CD4-positive, alpha-beta memory T cell (primary cell): Measurements from ENCODE around the gene P3H2. TPM values are rescaled to one million over a fixed set of nuclear protein-coding genes. Genes with fewer than 3 reads are reported as not detected.

ENCODE experiments used
- CTCF ChIA-PET: fragments of 350-600 bp; sonication (Branson Sonifier 250); formaldehyde crosslinking; loops from one replicate; lab custom pipeline; 2021; ENCODE audit warnings: inconsistent platforms; ENCODE audit not compliant: partially characterized antibody; lab: Charles Lee
- POLR2A ChIA-PET: fragments of 350-600 bp; sonication (Branson Sonifier 250); formaldehyde crosslinking; loops from one replicate; lab custom pipeline; 2021; ENCODE audit not compliant: partially characterized antibody; lab: Charles Lee
- DNase-seq, 5 donors: peaks; one replicate each; pipeline versions ENCODE4 v3.0.0 to v3.0.0-alpha.2; 2020 to 2022; ENCODE audit warnings: mixed read lengths in 1 of 5
- H3K27ac ChIP-seq: one replicate; pipeline ENCODE4 v1.7.0; 2013; ENCODE audit warnings: low read depth, low read length
- H3K27me3 ChIP-seq: 2 replicates; pipeline ENCODE4 v1.7.0; 2013; ENCODE audit warnings: mild to moderate bottlenecking, low read length, moderate library complexity; ENCODE audit not compliant: insufficient read depth
- H3K36me3 ChIP-seq: 2 replicates; pipeline ENCODE4 v1.7.0; 2013; ENCODE audit warnings: mild to moderate bottlenecking, low read length, moderate library complexity; ENCODE audit not compliant: insufficient read depth
- H3K4me1 ChIP-seq: 2 replicates; pipeline ENCODE4 v1.7.0; 2013; ENCODE audit warnings: mild to moderate bottlenecking, low read length, moderate library complexity; ENCODE audit not compliant: insufficient read depth
- H3K4me3 ChIP-seq, 2 donors: one replicate each; pipeline ENCODE4 v1.7.0; 2013; ENCODE audit warnings: low read length in 2 of 2, mild to moderate bottlenecking in 1 of 2
- H3K9me3 ChIP-seq, 2 donors: one replicate each; pipeline ENCODE4 v1.7.0; 2013; ENCODE audit warnings: low read length in 2 of 2, control low read depth in 1 of 2; ENCODE audit not compliant: control insufficient read depth in 1 of 2
- H3K27ac Mint-ChIP-seq, 7 donors: one replicate each; pipeline ENCODE4 v1.8.0; 2020 to 2021; ENCODE audit warnings: mixed read lengths in 7 of 7, mild to moderate bottlenecking in 6 of 7, inconsistent platforms in 3 of 7, moderate library complexity in 3 of 7
- H3K27me3 Mint-ChIP-seq, 2 donors: one replicate each; pipeline ENCODE4 v1.8.0; 2020 to 2021; ENCODE audit warnings: mixed read lengths in 2 of 2
- H3K36me3 Mint-ChIP-seq, 2 donors: one replicate each; pipeline ENCODE4 v1.8.0; 2020 to 2021; ENCODE audit warnings: mixed read lengths in 2 of 2, inconsistent platforms in 1 of 2, mild to moderate bottlenecking in 1 of 2
- H3K4me1 Mint-ChIP-seq, 4 donors: one replicate each; pipeline ENCODE4 v1.8.0; 2020 to 2021; ENCODE audit warnings: mixed read lengths in 4 of 4, mild to moderate bottlenecking in 1 of 4
- H3K4me3 Mint-ChIP-seq, 8 donors: one replicate each; pipeline ENCODE4 v1.8.0; 2020 to 2021; ENCODE audit warnings: mixed read lengths in 8 of 8, mild to moderate bottlenecking in 7 of 8, moderate library complexity in 6 of 8, inconsistent platforms in 3 of 8
- H3K9me3 Mint-ChIP-seq, 8 donors: one replicate each; pipeline ENCODE4 v1.8.0; 2020 to 2021; ENCODE audit warnings: mixed read lengths in 8 of 8, mild to moderate bottlenecking in 5 of 8, inconsistent platforms in 3 of 8, moderate library complexity in 1 of 8
- intact Hi-C: fragments of 100-400 bp; cut with micrococcal nuclease; formaldehyde crosslinking; loops from one replicate; pipeline ENCODE4 v1.15.1; 2023
- polyA plus RNA-seq, 2 donors: library from polyadenylated mRNA; unstranded; fragments of 300-500 nt; fragmentation: Illumina TruSeq; gene quantifications; one replicate each; pipeline ENCODE4 v1.2.3, GENCODE V29; 2021
- total RNA-seq, 2 experiments: library from RNA; stranded (reverse); gene quantifications; one replicate each; pipeline ENCODE4 v1.2.3, GENCODE V29; 2021

The P3H2 gene
- total and polyA plus RNA-seq, 4 experiments from 2014 or later: not detected

DNA sequence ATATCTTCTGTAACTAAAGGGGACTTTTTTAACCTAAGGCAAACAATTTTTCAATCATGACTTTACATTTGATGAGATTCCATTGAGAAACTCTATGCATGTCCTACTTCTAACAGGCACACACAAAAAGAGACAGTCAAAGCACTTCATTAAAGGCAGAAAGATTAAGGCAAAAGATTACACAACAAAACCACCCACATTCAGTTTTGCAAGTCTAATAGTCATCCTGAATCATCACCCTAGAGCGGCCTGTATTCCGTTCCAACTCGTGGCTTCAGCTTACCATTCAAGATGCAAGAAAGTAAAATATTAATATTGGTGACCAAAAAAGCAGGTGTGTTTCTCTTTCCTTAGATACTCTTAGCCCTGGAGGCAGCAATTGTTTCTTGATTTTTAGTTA, 205.9 kb downstream of the P3H2 start:
- intact Hi-C loops: no loop called here
- ChIA-PET POLR2A (no interaction called here), CTCF (no interaction called here)
- Histone ChIP-seq H3K36me3 (no peaks in the 10 kb centered on the region), H3K27ac (no peak overlapping the region), H3K9me3 (no peaks in the 10 kb centered on the region), H3K4me1 (no peaks in the 10 kb centered on the region), H3K27me3 (no peaks in the 10 kb centered on the region), H3K4me3 (no peak overlapping the region)
- H3K4me1 Mint-ChIP-seq: no peaks in the 10 kb centered on the region
- no peak overlapping the region for H3K27ac Mint-ChIP-seq
- H3K4me3 Mint-ChIP-seq: no peak overlapping the region
- no peaks in the 10 kb centered on the region for H3K36me3 Mint-ChIP-seq
- H3K9me3 Mint-ChIP-seq: no peaks in the 10 kb centered on the region
- no peak for DNase-seq
- peaks cover 6 to 7% of the 10 kb centered on the region in 2 donors for H3K27me3 Mint-ChIP-seq

DNA sequence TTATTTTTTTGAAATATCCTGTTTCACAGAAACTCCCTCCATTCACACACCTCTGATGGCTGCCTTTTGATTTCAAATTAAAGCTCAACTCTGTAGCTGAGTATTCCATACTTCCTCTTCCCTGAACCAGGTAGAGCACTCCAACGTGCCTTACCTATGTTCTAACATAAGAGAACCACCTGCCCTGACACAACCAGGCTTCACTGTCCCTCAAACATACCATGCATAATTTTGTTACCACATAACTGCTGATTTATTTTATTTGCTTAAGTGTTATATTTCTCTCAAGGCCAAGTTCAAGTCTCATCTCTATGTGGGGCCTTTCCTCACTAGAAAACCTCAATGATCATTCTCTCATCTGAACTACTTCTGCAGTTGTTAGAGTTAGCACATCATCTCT, 209.7 kb downstream of the P3H2 start:
- Histone ChIP-seq H3K27me3 (no peaks in the 10 kb centered on the region), H3K27ac (no peak overlapping the region), H3K4me3 (no peak overlapping the region), H3K9me3 (no peaks in the 10 kb centered on the region), H3K36me3 (no peaks in the 10 kb centered on the region), H3K4me1 (no peaks in the 10 kb centered on the region)
- H3K36me3 Mint-ChIP-seq: no peaks in the 10 kb centered on the region
- DNase-seq: no peak
- ChIA-PET CTCF (no interaction called here), POLR2A (no interaction called here)
- H3K4me3 Mint-ChIP-seq: no peak overlapping the region
- intact Hi-C loops: no loop called here
- no peaks in the 10 kb centered on the region for H3K4me1 Mint-ChIP-seq
- H3K27ac Mint-ChIP-seq: no peak overlapping the region
- H3K27me3 Mint-ChIP-seq: peaks cover 6 to 13% of the 10 kb centered on the region in 2 donors
- H3K9me3 Mint-ChIP-seq: peaks cover 0 to 3% (median 0%) of the 10 kb centered on the region in 8 donors

DNA sequence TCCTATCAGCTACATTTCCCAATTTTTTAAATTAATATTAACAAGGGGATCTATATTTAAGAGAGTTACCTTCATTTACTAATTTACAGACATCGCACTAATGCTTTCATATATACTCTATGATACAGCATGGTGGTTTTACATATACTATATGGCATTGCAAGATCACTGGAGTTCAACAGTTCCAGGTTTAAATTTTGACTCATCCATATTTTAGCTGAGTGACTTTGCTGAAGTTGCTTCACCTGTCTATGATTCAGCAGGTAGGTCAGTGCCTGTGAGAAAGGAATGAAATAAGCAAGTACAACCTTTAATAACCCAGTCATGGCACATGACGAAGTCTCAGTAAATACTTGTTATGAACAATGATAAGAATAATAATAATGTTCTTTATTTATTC, 211.1 kb downstream of the P3H2 start:
- Histone ChIP-seq H3K27me3 (no peaks in the 10 kb centered on the region), H3K4me1 (no peaks in the 10 kb centered on the region), H3K9me3 (no peaks in the 10 kb centered on the region), H3K36me3 (no peaks in the 10 kb centered on the region), H3K4me3 (no peak overlapping the region), H3K27ac (no peak overlapping the region)
- peaks cover 5 to 13% of the 10 kb centered on the region in 2 donors for H3K27me3 Mint-ChIP-seq
- CTCF ChIA-PET: no interaction called here
- H3K27ac Mint-ChIP-seq: no peak overlapping the region
- POLR2A ChIA-PET: no interaction called here
- no peaks in the 10 kb centered on the region for H3K36me3 Mint-ChIP-seq
- no peak for DNase-seq
- H3K4me3 Mint-ChIP-seq: no peak overlapping the region
- intact Hi-C loops: no loop called here
- no peaks in the 10 kb centered on the region for H3K4me1 Mint-ChIP-seq
- H3K9me3 Mint-ChIP-seq: peaks cover 0 to 3% (median 0%) of the 10 kb centered on the region in 8 donors

DNA sequence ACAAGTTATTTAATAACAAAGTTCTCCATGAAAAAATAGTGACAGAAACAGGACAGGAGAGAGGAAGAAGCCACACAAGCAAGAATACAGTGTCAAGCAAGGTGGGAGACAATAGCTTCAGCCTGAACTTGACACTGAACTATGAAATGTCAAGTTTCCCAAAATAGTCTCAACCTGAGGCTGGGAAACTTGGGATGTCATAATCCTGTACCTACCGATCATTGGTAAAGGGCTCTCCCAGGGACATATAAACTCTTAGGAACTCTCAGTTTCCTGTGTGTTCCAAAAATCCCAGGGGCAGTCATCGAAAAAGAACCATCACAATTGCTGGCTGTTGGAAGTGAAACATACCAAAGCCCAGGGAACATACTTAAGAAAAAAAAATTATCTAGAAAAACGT, 211.6 kb downstream of the P3H2 start:
- intact Hi-C loops: no loop called here
- no peaks in the 10 kb centered on the region for H3K4me1 Mint-ChIP-seq
- Histone ChIP-seq H3K27me3 (no peaks in the 10 kb centered on the region), H3K9me3 (no peaks in the 10 kb centered on the region), H3K4me1 (no peaks in the 10 kb centered on the region), H3K4me3 (no peak overlapping the region), H3K27ac (no peak overlapping the region), H3K36me3 (no peaks in the 10 kb centered on the region)
- peaks cover 6 to 13% of the 10 kb centered on the region in 2 donors for H3K27me3 Mint-ChIP-seq
- H3K9me3 Mint-ChIP-seq: peaks cover 0 to 3% (median 0%) of the 10 kb centered on the region in 8 donors
- no peak for DNase-seq
- ChIA-PET POLR2A (no interaction called here), CTCF (interaction anchor here (0.9 kb wide), 1 partner anchor 52 kb away, joined by 3 read pairs; no protein-coding TSS in a partner anchor)
- no peak overlapping the region for H3K4me3 Mint-ChIP-seq
- H3K36me3 Mint-ChIP-seq: no peaks in the 10 kb centered on the region
- no peak overlapping the region for H3K27ac Mint-ChIP-seq

DNA sequence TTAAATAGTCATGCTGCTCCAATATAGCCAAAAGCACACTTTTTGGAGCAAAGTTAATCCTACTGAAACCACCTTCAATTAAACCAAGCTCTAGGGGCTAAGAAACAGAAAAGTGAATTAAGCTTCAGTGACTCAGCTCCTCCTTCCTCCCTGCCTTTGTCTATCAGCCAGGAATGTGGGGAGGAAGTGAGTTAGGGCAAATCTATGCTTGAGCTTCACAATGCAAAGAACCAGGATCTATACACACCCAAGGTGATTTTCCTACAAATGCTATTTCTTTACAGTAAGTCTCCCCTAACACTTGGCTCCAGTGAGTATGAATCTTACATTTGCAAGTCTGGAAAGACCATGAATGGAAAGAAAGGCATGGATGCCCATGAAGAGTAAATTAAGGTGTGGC, 212.1 kb downstream of the P3H2 start:
- no peak for DNase-seq
- Histone ChIP-seq H3K9me3 (no peaks in the 10 kb centered on the region), H3K4me1 (no peaks in the 10 kb centered on the region), H3K27ac (no peak overlapping the region), H3K4me3 (no peak overlapping the region), H3K27me3 (no peaks in the 10 kb centered on the region), H3K36me3 (no peaks in the 10 kb centered on the region)
- intact Hi-C loops: no loop called here
- no peak overlapping the region for H3K4me3 Mint-ChIP-seq
- no peaks in the 10 kb centered on the region for H3K4me1 Mint-ChIP-seq
- CTCF ChIA-PET: interaction anchor here (0.6 to 0.9 kb wide), 2 partner anchors 53 to 217 kb away, joined by 3 read pairs; no protein-coding TSS in a partner anchor
- POLR2A ChIA-PET: no interaction called here
- H3K27me3 Mint-ChIP-seq: peaks cover 2 to 11% of the 10 kb centered on the region in 2 donors
- peaks cover 0 to 3% (median 0%) of the 10 kb centered on the region in 8 donors for H3K9me3 Mint-ChIP-seq
- H3K36me3 Mint-ChIP-seq: no peaks in the 10 kb centered on the region
- no peak overlapping the region for H3K27ac Mint-ChIP-seq

DNA sequence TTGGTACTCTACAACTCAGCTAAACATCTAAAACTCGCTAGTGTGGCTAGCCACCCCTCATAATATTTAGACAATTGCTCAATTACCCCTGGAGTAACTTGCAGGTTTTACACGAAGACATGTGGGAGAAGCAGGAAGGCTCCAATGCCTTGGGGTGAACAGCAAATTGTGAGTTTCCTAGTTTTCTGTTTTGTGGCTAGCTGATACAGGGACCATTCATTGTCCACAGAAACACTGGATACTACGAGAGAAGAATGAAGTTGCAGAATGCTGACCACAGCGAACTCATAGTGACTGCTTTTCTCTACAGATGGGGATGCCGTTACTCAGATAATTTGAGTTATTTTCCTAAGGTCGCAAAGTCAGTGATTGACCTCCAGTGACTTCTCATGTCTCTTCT, 212.9 kb downstream of the P3H2 start:
- Histone ChIP-seq H3K27me3 (no peaks in the 10 kb centered on the region), H3K36me3 (no peaks in the 10 kb centered on the region), H3K4me1 (no peaks in the 10 kb centered on the region), H3K27ac (no peak overlapping the region), H3K9me3 (no peaks in the 10 kb centered on the region), H3K4me3 (no peak overlapping the region)
- H3K27me3 Mint-ChIP-seq: peaks cover 1 to 7% of the 10 kb centered on the region in 2 donors
- H3K4me1 Mint-ChIP-seq: no peaks in the 10 kb centered on the region
- ChIA-PET CTCF (interaction anchor here (0.9 kb wide), 1 partner anchor 15 kb away, joined by 4 read pairs; no protein-coding TSS in a partner anchor), POLR2A (no interaction called here)
- intact Hi-C loops: no loop called here
- no peak overlapping the region for H3K27ac Mint-ChIP-seq
- no peak for DNase-seq
- peaks cover 0 to 3% (median 0%) of the 10 kb centered on the region in 8 donors for H3K9me3 Mint-ChIP-seq
- H3K4me3 Mint-ChIP-seq: no peak overlapping the region
- H3K36me3 Mint-ChIP-seq: no peaks in the 10 kb centered on the region
